Measurements from ENCODE around the gene FAM131A. TPM values are rescaled to one million over a fixed set of nuclear protein-coding genes. Genes with fewer than 3 reads are reported as not detected.

Gene FAM131A
- total RNA-seq, 1 experiment from 2014 or later: 23.0 TPM

DNA sequence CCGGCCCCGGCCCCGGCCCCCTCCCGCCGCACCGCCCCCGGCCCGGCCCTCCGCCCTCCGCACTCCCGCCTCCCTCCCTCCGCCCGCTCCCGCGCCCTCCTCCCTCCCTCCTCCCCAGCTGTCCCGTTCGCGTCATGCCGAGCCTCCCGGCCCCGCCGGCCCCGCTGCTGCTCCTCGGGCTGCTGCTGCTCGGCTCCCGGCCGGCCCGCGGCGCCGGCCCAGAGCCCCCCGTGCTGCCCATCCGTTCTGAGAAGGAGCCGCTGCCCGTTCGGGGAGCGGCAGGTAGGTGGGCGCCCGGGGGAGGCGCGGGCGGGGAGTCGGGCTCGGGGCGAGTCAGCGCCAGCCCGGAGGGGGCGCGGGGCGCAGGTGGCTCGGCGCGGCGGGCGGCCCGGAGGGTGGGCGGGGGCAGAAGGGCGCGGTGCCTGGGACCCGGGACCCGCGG lies 42.8 kb downstream of the FAM131A start (continued):
- TF ChIP-seq, protein P1, sequence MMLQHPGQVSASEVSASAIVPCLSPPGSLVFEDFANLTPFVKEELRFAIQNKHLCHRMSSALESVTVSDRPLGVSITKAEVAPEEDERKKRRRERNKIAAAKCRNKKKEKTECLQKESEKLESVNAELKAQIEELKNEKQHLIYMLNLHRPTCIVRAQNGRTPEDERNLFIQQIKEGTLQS (CRISPR knock-in tag; conservative IDR thresholded peaks at IDR 0.05): no peak

DNA sequence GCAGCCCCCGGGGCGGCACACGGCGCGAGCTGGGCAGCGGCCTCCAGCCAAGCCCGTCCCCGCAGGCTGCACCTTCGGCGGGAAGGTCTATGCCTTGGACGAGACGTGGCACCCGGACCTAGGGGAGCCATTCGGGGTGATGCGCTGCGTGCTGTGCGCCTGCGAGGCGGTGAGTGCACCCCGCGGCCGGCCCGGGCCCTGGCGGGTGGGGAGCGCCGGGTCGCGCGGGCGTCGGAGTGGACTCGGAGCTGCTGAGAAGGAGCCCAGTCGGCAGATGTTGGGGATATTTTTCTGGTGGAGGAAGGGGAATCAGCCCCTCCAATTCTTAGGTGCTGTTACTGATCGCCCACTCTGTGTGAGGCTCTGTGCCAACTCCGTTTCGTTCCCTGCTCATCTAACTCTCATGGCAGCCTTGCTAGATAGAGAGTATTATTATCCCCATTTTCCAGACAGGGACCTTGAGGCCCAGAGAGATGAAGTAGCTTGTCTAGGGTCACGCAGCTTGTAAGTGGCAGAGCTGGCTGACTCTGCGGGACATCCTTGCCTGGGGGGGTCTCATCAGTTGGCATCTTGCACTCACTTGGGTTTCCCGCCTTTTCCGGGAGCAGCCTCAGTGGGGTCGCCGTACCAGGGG lies 43.3 kb downstream of the FAM131A start:
- ChIA-PET POLR2A (interaction anchor here (1.0 kb wide), 1 partner anchor 9 kb away, joined by 3 read pairs; no protein-coding TSS in a partner anchor), CTCF (interaction anchor here (0.6 to 5.2 kb wide), 5 partner anchors 9 to 486 kb away, joined by 3 to 33 read pairs (median 5); no protein-coding TSS in a partner anchor)
- Mint-ChIP-seq H3K27ac (no peak overlapping the region), H3K9me3 (no peaks in the 10 kb centered on the region), H3K4me3 (peak overlapping the region; percentile 69), H3K4me1 (peaks cover 38% of the 10 kb centered on the region), H3K36me3 (no peaks in the 10 kb centered on the region), H3K27me3 (ENCODE audit: low read depth) (peaks cover 63% of the 10 kb centered on the region)
- no peak for TF ChIP-seq NR3C1 (CRISPR knock-in tag; conservative IDR thresholded peaks at IDR 0.05; ENCODE audit: low read depth)
- peak; percentile 22; the same call in 1 of the 2 replicates for TF ChIP-seq SMAD3 (CRISPR knock-in tag; IDR thresholded peaks at IDR 0.05; ENCODE audit: borderline replicate concordance)
- ATAC-seq: no peak
- no peak for DNase-seq (ENCODE audit: low spot score)

GRCh38 chr3:184381261-184382224 lies 44.1 kb downstream of the FAM131A start:
- DNase-seq (ENCODE audit: low spot score): peak; percentile 46
- Mint-ChIP-seq H3K27ac (no peak overlapping the region), H3K9me3 (no peaks in the 10 kb centered on the region), H3K36me3 (no peaks in the 10 kb centered on the region), H3K4me3 (peak overlapping the region; percentile 69), H3K4me1 (peaks cover 31% of the 10 kb centered on the region), H3K27me3 (ENCODE audit: low read depth) (peaks cover 60% of the 10 kb centered on the region)
- ATAC-seq: peak; percentile 21
- POLR2A ChIA-PET: interaction anchor here (1.0 kb wide), 1 partner anchor 10 kb away, joined by 3 read pairs; no protein-coding TSS in a partner anchor
- CTCF ChIA-PET: interaction anchor here (0.6 to 5.2 kb wide), 7 partner anchors 9 to 486 kb away, joined by 3 to 33 read pairs (median 5); no protein-coding TSS in a partner anchor
- TF ChIP-seq GTF2I (CRISPR knock-in tag; conservative IDR thresholded peaks at IDR 0.05): peak; percentile 17; the same call in 1 of the 2 replicates
- TF ChIP-seq ZNF219 (CRISPR knock-in tag; IDR thresholded peaks at IDR 0.05; ENCODE audit: borderline replicate concordance): no peak
- TF ChIP-seq NFYB (CRISPR knock-in tag; conservative IDR thresholded peaks at IDR 0.05; ENCODE audit: low read depth): no peak
- TF ChIP-seq TP53 (CRISPR knock-in tag; IDR thresholded peaks at IDR 0.05): no peak
- no peak for TF ChIP-seq AFF4 (CRISPR knock-in tag; IDR thresholded peaks at IDR 0.05; ENCODE audit: borderline replicate concordance)
- 0 out of 2 replicates have a peak, but pooled peaks have one; percentile 30 for TF ChIP-seq SP1 (CRISPR knock-in tag; conservative IDR thresholded peaks at IDR 0.05)
- TF ChIP-seq SMAD4 (CRISPR knock-in tag; IDR thresholded peaks at IDR 0.05): no peak
- TF ChIP-seq FOXP1 (CRISPR knock-in tag; IDR thresholded peaks at IDR 0.05; ENCODE audit: borderline replicate concordance): peak; percentile 76
- peak; percentile 68; the same call in 1 of the 2 replicates for TF ChIP-seq ESRRA (CRISPR knock-in tag; IDR thresholded peaks at IDR 0.05; ENCODE audit: borderline replicate concordance)
- TF ChIP-seq, protein P2, sequence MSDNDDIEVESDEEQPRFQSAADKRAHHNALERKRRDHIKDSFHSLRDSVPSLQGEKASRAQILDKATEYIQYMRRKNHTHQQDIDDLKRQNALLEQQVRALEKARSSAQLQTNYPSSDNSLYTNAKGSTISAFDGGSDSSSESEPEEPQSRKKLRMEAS (CRISPR knock-in tag; IDR thresholded peaks at IDR 0.05): peak; percentile 73; the same call in 1 of the 2 replicates
- no peak for TF ChIP-seq ZNF396 (CRISPR knock-in tag; IDR thresholded peaks at IDR 0.05; ENCODE audit: borderline replicate concordance)
- peak; percentile 2; the same call in 1 of the 2 replicates for TF ChIP-seq ZNF121 (CRISPR knock-in tag; IDR thresholded peaks at IDR 0.05)
- TF ChIP-seq, protein P3, sequence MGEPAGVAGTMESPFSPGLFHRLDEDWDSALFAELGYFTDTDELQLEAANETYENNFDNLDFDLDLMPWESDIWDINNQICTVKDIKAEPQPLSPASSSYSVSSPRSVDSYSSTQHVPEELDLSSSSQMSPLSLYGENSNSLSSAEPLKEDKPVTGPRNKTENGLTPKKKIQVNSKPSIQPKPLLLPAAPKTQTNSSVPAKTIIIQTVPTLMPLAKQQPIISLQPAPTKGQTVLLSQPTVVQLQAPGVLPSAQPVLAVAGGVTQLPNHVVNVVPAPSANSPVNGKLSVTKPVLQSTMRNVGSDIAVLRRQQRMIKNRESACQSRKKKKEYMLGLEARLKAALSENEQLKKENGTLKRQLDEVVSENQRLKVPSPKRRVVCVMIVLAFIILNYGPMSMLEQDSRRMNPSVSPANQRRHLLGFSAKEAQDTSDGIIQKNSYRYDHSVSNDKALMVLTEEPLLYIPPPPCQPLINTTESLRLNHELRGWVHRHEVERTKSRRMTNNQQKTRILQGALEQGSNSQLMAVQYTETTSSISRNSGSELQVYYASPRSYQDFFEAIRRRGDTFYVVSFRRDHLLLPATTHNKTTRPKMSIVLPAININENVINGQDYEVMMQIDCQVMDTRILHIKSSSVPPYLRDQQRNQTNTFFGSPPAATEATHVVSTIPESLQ (CRISPR knock-in tag; IDR thresholded peaks at IDR 0.05): no peak
- 0 out of 2 replicates have a peak, but pooled peaks have one; percentile 53 for TF ChIP-seq TCF7 (CRISPR knock-in tag; IDR thresholded peaks at IDR 0.05; ENCODE audit: low read depth)
- TF ChIP-seq ZNF671 (CRISPR knock-in tag; IDR thresholded peaks at IDR 0.05): no peak

Measured in WTC11 (cell line).